Loucy (cell line): ENCODE data around the gene CFAP69.

Experiments
- H2AFZ ChIP-seq: fragments of 200-600 bp; sonication (generic); 2 replicates; pipeline ENCODE4 v1.6.0; 2016; ENCODE audit warnings: antibody characterized with exemption, mild to moderate bottlenecking, low read length, moderate library complexity
- H3F3A ChIP-seq: fragments of 200-600 bp; 2 replicates; pipeline ENCODE4 v1.6.0; 2016; ENCODE audit warnings: antibody characterized with exemption, low read depth, mild to moderate bottlenecking
- H3K27me3 ChIP-seq: fragments of 200-600 bp; sonication (generic); 2 replicates; pipeline ENCODE4 v1.6.1; 2014; ENCODE audit warnings: low read length, mild to moderate bottlenecking; ENCODE audit not compliant: insufficient read depth, poor library complexity, severe bottlenecking
- H3K36me3 ChIP-seq: fragments of 200-600 bp; sonication (generic); 2 replicates; pipeline ENCODE4 v1.6.1; 2016; ENCODE audit warnings: low read length; ENCODE audit not compliant: insufficient read depth
- H3K4me1 ChIP-seq: fragments of 200-600 bp; sonication (generic); 2 replicates; pipeline ENCODE4 v1.5.1; 2014; ENCODE audit warnings: low read length, mild to moderate bottlenecking; ENCODE audit not compliant: insufficient read depth, poor library complexity, severe bottlenecking
- H3K4me2 ChIP-seq: fragments of 200-600 bp; sonication (generic); 2 replicates; pipeline ENCODE4 v1.6.0; 2014; ENCODE audit warnings: antibody characterized with exemption, low read length, low read depth, mild to moderate bottlenecking; ENCODE audit not compliant: poor library complexity, severe bottlenecking
- H3K4me3 ChIP-seq: fragments of 200-600 bp; sonication (generic); 2 replicates; pipeline ENCODE4 v1.5.1; 2014; ENCODE audit warnings: low read length, mild to moderate bottlenecking, mixed read lengths; ENCODE audit not compliant: poor library complexity, severe bottlenecking
- H3K79me2 ChIP-seq: fragments of 200-600 bp; sonication (generic); 2 replicates; pipeline ENCODE4 v1.6.1; 2014; ENCODE audit warnings: low read length; ENCODE audit not compliant: insufficient read depth
- H3K9ac ChIP-seq: fragments of 200-600 bp; sonication (generic); 2 replicates; pipeline ENCODE4 v1.6.0; 2014; ENCODE audit warnings: mild to moderate bottlenecking, low read depth, low read length, moderate library complexity; ENCODE audit not compliant: poor library complexity, severe bottlenecking
- H3K9me2 ChIP-seq: fragments of 200-600 bp; sonication (generic); replicated peaks from 2 replicates; pipeline ENCODE4 v1.6.1; 2016; ENCODE audit warnings: low read depth, low read length, mixed read lengths
- H3K9me3 ChIP-seq: fragments of 200-600 bp; sonication (generic); 2 replicates; pipeline ENCODE4 v1.6.1; 2014; ENCODE audit warnings: mild to moderate bottlenecking, antibody characterized with exemption, low read length, low read depth; ENCODE audit not compliant: insufficient read depth
- H4K20me1 ChIP-seq: fragments of 200-600 bp; sonication (generic); 2 replicates; pipeline ENCODE4 v1.6.0; 2014; ENCODE audit warnings: antibody characterized with exemption, low read length, mild to moderate bottlenecking; ENCODE audit not compliant: insufficient read depth, poor library complexity, severe bottlenecking
- CTCF ChIP-seq: fragments of 200-600 bp; sonication (generic); conservative IDR thresholded peaks from 2 replicates; pipeline ENCODE4 v1.5.1; 2014; ENCODE audit warnings: mild to moderate bottlenecking, antibody characterized with exemption, low read length
- EZH2phosphoT487 ChIP-seq: fragments of 200-600 bp; IDR thresholded peaks from 2 replicates; pipeline ENCODE4 v1.6.1; 2018; ENCODE audit warnings: antibody characterized with exemption, mild to moderate bottlenecking, moderate library complexity, borderline replicate concordance

CFAP69 gene

GRCh38 chr7:90229682-90230081 is 15.3 kb upstream of the CFAP69 start:
- Histone ChIP-seq H3K4me2 (no peak overlapping the region), H3F3A (no peaks in the 10 kb centered on the region), H3K9ac (no peak overlapping the region)

GRCh38 chr7:90230834-90231233 is 14.1 kb upstream of the CFAP69 start:
- H2AFZ ChIP-seq, result no peak overlapping the region
- no peaks in the 10 kb centered on the region for H3K9me2 ChIP-seq
- H3K79me2 ChIP-seq, result no peaks in the 10 kb centered on the region
- no peak overlapping the region for H3K9ac ChIP-seq
- no peaks in the 10 kb centered on the region for H3K4me1 ChIP-seq
- TF ChIP-seq CTCF (no peak), EZH2phosphoT487 (no peak)
- no peaks in the 10 kb centered on the region for H3F3A ChIP-seq
- H3K27me3 ChIP-seq, result no peaks in the 10 kb centered on the region
- no peak overlapping the region for H3K4me2 ChIP-seq
- H4K20me1 ChIP-seq, result no peaks in the 10 kb centered on the region
- H3K36me3 ChIP-seq, result no peaks in the 10 kb centered on the region
- no peak overlapping the region for H3K4me3 ChIP-seq
- H3K9me3 ChIP-seq, result no peaks in the 10 kb centered on the region

More at GRCh38 chr7:90229682-90230081, 15.3 kb upstream of the CFAP69 start:
- Histone ChIP-seq H3K79me2 (no peaks in the 10 kb centered on the region), H3K36me3 (no peaks in the 10 kb centered on the region), H3K27me3 (no peaks in the 10 kb centered on the region), H3K4me3 (no peak overlapping the region), H4K20me1 (no peaks in the 10 kb centered on the region), H3K9me3 (no peaks in the 10 kb centered on the region), H3K4me1 (no peaks in the 10 kb centered on the region), H3K9me2 (no peaks in the 10 kb centered on the region), H2AFZ (no peak overlapping the region)
- TF ChIP-seq CTCF (no peak), EZH2phosphoT487 (no peak)

GRCh38 chr7:90231304-90231703 is 13.7 kb upstream of the CFAP69 start:
- Histone ChIP-seq H3K4me2 (no peak overlapping the region), H3K9me3 (no peaks in the 10 kb centered on the region), H3K27me3 (no peaks in the 10 kb centered on the region), H3K36me3 (no peaks in the 10 kb centered on the region), H3K9me2 (no peaks in the 10 kb centered on the region), H2AFZ (no peak overlapping the region), H3K4me3 (no peak overlapping the region), H3F3A (no peaks in the 10 kb centered on the region), H3K4me1 (no peaks in the 10 kb centered on the region), H3K79me2 (no peaks in the 10 kb centered on the region), H3K9ac (no peak overlapping the region), H4K20me1 (no peaks in the 10 kb centered on the region)
- TF ChIP-seq CTCF (no peak), EZH2phosphoT487 (no peak)
